Esophagus (tissue), 2 donors: Measurements from ENCODE around the gene FOXD1. TPM values are rescaled to one million over a fixed set of nuclear protein-coding genes. Genes with fewer than 3 reads are reported as not detected.
"Not testable (repeated sequence)": the region's sequence is repeated elsewhere in the genome, so short reads cannot be mapped to it uniquely, and the experiment has no call there.

Experiments used
- H3K27ac ChIP-seq, 2 donors: one replicate each; pipeline ENCODE4 v1.5.1; 2013; ENCODE audit warnings: low read depth in 2 of 2, mild to moderate bottlenecking in 2 of 2, inconsistent platforms in 1 of 2, low read length in 1 of 2, moderate library complexity in 1 of 2
- H3K27me3 ChIP-seq, 2 donors: one replicate each; pipeline ENCODE4 v1.6.1; 2013; ENCODE audit warnings: low read length in 2 of 2, control low read depth in 1 of 2, mild to moderate bottlenecking in 1 of 2; ENCODE audit not compliant: insufficient read depth in 2 of 2, control insufficient read depth in 1 of 2
- H3K36me3 ChIP-seq, 2 donors: one replicate each; pipeline ENCODE4 v1.6.1; 2013; ENCODE audit warnings: low read length in 1 of 2; ENCODE audit not compliant: control insufficient read depth in 2 of 2, insufficient read depth in 2 of 2
- H3K4me1 ChIP-seq, 2 donors: one replicate each; pipeline ENCODE4 v1.6.1; 2013; ENCODE audit warnings: low read length in 1 of 2; ENCODE audit not compliant: control insufficient read depth in 2 of 2, insufficient read depth in 2 of 2
- H3K4me3 ChIP-seq, 2 donors: one replicate each; pipeline ENCODE4 v1.5.1; 2013; ENCODE audit warnings: low read length in 2 of 2, mild to moderate bottlenecking in 2 of 2, low read depth in 1 of 2, moderate library complexity in 1 of 2
- H3K9me3 ChIP-seq, 2 donors: one replicate each; pipeline ENCODE4 v1.6.1; 2013; ENCODE audit warnings: mild to moderate bottlenecking in 2 of 2, low read depth in 1 of 2, low read length in 1 of 2, moderate library complexity in 1 of 2; ENCODE audit not compliant: control insufficient read depth in 2 of 2, insufficient read depth in 1 of 2
- WGBS, 2 donors: extraction: QIAGEN DNeasy Blood & Tissue Kit; methylation state at CpG; one replicate each; pipeline ENCODE4 v1.1.7; 2013; 5-methylcytosine and 5-hydroxymethylcytosine counted together
- polyA plus RNA-seq, 2 donors: library from polyadenylated mRNA; stranded (reverse); fragments of 200-250 nt; gene quantifications; one replicate each; pipeline ENCODE4 v1.2.3, GENCODE V29; 2013
- donor health status: healthy with polysubstance abuse.
- donor health status: Bipolar disorder and iron deficiency.

FOXD1 gene
- polyA plus RNA-seq, 2 donors = 0.31 to 1.3 TPM

- Histone ChIP-seq H3K4me3 (no peak overlapping the region), H3K9me3 (peaks cover 0 to 4% of the 10 kb centered on the region in 2 donors), H3K27me3 (no peaks in the 10 kb centered on the region), H3K4me1 (no peaks in the 10 kb centered on the region), H3K36me3 (no peaks in the 10 kb centered on the region), H3K27ac (no peak overlapping the region)
- 97 to 98% methylated on average over 8 of the region's 8 CpGs for WGBS, 2 donors
Measured at GRCh38 chr5:73469878-73470277, 21.3 kb upstream of the FOXD1 start.

DNA sequence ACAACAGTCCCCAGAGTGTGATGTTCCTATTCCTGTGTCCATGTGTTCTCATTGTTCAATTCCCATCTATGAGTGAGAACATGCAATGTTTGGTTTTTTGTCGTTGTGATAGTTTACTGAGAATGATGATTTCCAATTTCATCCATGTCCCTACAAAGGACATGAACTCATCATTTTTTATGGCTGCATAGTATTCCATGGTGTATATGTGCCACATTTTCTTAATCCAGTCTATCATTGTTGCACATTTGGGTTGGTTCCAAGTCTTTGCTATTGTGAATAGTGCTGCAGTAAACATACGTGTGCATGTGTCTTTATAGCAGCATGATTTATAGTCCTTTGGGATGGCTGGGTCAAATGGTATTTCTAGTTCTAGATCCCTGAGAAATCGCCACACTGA is 20.1 kb upstream of the FOXD1 start:
- not testable (repeated sequence) for H3K36me3 ChIP-seq, H3K27me3 ChIP-seq, H3K4me3 ChIP-seq, H3K9me3 ChIP-seq, H3K27ac ChIP-seq, H3K4me1 ChIP-seq
- WGBS, 2 donors = 76 to 77% methylated on average over 3 of the region's 3 CpGs

DNA sequence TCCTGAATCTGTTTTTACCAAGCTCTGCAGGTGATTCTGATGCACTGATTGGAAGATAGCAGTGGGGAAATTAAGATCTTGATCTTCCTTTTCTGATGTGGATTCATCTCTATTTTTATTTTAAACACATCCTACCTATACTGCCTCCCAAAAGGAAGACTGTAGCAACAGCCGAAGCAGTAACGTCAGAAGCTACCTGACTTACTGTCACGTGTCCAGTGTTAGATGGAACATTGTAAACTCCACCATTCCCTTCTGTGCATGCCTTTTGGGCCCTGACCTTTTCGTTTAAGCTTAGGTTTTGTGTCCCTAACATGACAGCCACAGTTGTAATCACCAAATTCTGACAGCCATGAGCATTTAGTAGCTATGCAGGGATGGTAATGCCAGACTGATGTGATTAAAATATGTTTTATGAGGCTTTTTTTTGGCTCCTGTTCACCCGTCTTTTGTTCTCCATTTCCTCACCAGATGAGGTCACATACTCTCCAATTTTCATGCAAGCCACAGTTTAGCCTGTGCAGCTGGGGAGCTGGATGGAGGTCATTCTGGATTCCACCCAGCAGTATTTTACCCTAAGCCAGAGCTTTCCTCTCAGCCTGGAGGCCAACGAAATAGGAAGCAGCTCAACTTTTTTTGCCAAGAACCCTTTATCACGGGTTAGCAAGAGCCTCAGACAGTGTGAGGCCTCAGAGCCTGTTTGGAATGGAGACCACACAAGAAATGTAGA is 15.6 kb upstream of the FOXD1 start:
- H3K27ac ChIP-seq = no peak overlapping the region
- no peaks in the 10 kb centered on the region for H3K36me3 ChIP-seq
- H3K4me3 ChIP-seq = no peak overlapping the region
- no peaks in the 10 kb centered on the region for H3K27me3 ChIP-seq
- 43 to 52% methylated on average over 7 of the region's 7 CpGs for WGBS, 2 donors
- no peaks in the 10 kb centered on the region for H3K9me3 ChIP-seq
- H3K4me1 ChIP-seq = no peaks in the 10 kb centered on the region

DNA sequence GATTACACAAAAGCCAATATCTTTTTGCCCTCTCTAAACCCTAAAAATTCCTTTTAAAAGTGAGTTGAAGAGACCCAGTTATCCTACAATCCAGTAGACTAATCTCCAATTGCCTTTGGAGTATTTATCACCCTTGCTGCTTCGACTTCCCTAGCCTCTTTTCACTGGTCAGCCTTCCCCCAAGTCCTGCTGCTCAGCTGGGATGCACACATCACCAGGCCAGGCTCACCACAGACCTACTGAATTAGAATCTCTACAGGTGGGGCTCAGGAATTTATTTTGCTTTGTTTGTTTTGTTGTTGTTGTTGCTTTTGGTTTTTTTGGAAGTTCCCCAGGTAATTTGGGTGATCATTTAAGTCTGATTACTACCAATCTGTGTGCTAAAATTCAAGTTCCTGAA is 11.6 kb upstream of the FOXD1 start:
- Histone ChIP-seq H3K4me1 (no peaks in the 10 kb centered on the region), H3K4me3 (no peak overlapping the region), H3K36me3 (no peaks in the 10 kb centered on the region), H3K9me3 (no peaks in the 10 kb centered on the region), H3K27me3 (peaks cover 0 to 2% of the 10 kb centered on the region in 2 donors), H3K27ac (no peak overlapping the region)
- WGBS, 2 donors = 75 to 77% methylated on average over 1 of the region's 1 CpG

- Histone ChIP-seq H3K9me3 (no peaks in the 10 kb centered on the region), H3K36me3 (no peaks in the 10 kb centered on the region), H3K27me3 (peaks cover 0 to 2% of the 10 kb centered on the region in 2 donors), H3K4me3 (no peak overlapping the region), H3K4me1 (no peaks in the 10 kb centered on the region), H3K27ac (no peak overlapping the region)
- WGBS, 2 donors = 26 to 50% methylated on average over 1 of the region's 1 CpG
Measured at GRCh38 chr5:73459366-73459765, 10.8 kb upstream of the FOXD1 start.

GRCh38 chr5:73456462-73456861 is 7.9 kb upstream of the FOXD1 start:
- H3K9me3 ChIP-seq, H3K27ac ChIP-seq, H3K36me3 ChIP-seq, H3K4me3 ChIP-seq, H3K4me1 ChIP-seq: not testable (repeated sequence)
- H3K27me3 ChIP-seq = peaks cover 0 to 11% of the 10 kb centered on the region in 2 donors
- 86 to 89% methylated on average over 1 of the region's 1 CpG for WGBS, 2 donors

DNA sequence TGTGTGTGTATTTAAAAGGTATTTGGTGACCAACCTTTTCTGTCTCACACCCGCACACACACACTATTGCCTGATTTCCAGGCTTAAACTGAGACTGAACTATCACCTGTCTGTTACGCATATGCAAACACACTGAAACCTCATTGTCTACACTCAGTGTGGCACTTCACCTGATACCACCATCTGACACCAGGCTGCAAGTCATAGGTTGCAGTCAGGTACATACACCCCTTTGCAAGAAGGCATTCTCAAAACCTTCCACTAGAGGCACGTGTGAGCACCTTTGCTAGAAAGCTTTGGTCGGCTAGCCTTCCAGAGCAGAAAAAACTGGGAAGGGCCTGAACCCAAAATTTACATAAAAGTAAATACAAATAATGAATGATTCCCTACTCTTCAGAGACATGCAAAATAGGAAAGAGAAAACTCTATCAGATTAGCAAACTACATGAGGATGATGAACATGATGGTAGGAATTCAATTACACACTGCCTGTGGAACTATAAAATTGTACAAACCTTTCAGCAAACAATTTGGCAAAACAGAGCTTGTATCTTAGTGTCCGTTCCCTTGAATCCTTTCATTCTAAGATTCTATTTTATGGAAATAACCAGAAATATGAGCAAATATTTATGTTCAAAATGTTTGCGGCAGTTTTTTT is 5.9 kb upstream of the FOXD1 start:
- H3K27me3 ChIP-seq = peaks cover 0 to 22% of the 10 kb centered on the region in 2 donors
- 42 to 45% methylated on average over 6 of the region's 6 CpGs for WGBS, 2 donors
- H3K4me3 ChIP-seq = no peak overlapping the region
- H3K27ac ChIP-seq = no peak overlapping the region
- peaks cover 0 to 2% of the 10 kb centered on the region in 2 donors for H3K9me3 ChIP-seq
- H3K4me1 ChIP-seq = peaks cover 3 to 6% of the 10 kb centered on the region in 2 donors
- no peaks in the 10 kb centered on the region for H3K36me3 ChIP-seq

DNA sequence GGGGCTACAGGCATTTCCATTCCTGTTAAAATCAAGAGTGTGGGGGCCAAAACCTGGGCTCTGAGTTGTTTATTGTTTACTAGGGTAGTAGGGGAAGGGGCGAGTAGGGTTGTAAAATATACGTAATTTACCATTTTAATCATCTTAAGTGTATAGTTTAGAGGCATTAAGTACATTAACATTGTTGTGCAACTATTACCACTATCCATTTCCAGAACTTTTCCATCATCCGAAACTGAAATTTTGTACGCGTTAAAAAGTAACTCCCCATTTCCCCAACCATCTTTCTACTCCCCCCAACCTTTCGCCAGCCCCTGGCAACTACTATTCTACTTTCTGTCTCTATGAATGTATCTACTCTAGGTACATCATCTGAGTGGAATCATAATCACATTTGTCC is 3.6 kb upstream of the FOXD1 start:
- WGBS, 2 donors = 61 to 65% methylated on average over 6 of the region's 6 CpGs
- peaks cover 0 to 2% of the 10 kb centered on the region in 2 donors for H3K9me3 ChIP-seq
- no peaks in the 10 kb centered on the region for H3K36me3 ChIP-seq
- H3K27me3 ChIP-seq = peaks cover 0 to 31% of the 10 kb centered on the region in 2 donors
- no peak overlapping the region for H3K4me3 ChIP-seq
- H3K4me1 ChIP-seq = peaks cover 3 to 14% of the 10 kb centered on the region in 2 donors
- no peak overlapping the region for H3K27ac ChIP-seq

GRCh38 chr5:73451224-73452130 is 2.9 kb upstream of the FOXD1 start:
- WGBS, 2 donors = 4 to 5% methylated on average over 65 to 70 of the region's 70 CpGs
- H3K4me3 ChIP-seq = peak overlapping the region in 1 of 2 donors; percentile 29

More at GRCh38 chr5:73451224-73452130, 2.9 kb upstream of the FOXD1 start:
- Histone ChIP-seq H3K9me3 (peaks cover 0 to 2% of the 10 kb centered on the region in 2 donors), H3K27ac (no peak overlapping the region), H3K27me3 (peaks cover 0 to 38% of the 10 kb centered on the region in 2 donors), H3K36me3 (no peaks in the 10 kb centered on the region), H3K4me1 (peaks cover 3 to 15% of the 10 kb centered on the region in 2 donors)
